Body of pancreas (tissue), 4 donors: Measurements from ENCODE around the gene MYCBPAP.

Experiments
- POLR2A ChIP-seq, 3 donors: fragments of 450-650 bp; IDR thresholded peaks; one replicate each; pipeline ENCODE4 v1.6.1; 2016; ENCODE audit warnings: antibody characterized with exemption in 3 of 3, mild to moderate bottlenecking in 2 of 3
- TF ChIP-seq, protein P1 (sequence below), 7 experiments: fragments of 450-650 bp in 4 of 7; fragments of 200-600 bp in 3 of 7; sonication (generic) in 3 of 7; IDR thresholded peaks; one replicate each; pipeline ENCODE4 v1.5.1; 2016 to 2019; ENCODE audit warnings: antibody characterized with exemption in 7 of 7

DNA sequence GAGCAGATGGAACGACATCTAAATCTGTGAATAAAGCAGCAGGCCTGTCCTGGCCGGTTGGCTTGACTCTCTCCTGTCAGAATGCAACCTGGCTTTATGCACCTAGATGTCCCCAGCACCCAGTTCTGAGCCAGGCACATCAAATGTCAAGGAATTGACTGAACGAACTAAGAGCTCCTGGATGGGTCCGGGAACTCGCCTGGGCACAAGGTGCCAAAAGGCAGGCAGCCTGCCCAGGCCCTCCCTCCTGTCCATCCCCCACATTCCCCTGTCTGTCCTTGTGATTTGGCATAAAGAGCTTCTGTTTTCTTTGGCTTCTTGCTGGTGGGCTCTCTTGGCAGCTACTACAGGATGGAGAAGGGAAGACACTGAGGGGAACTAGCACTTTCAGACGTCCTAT is 33.7 kb upstream of the MYCBPAP start:
- TF ChIP-seq, protein P1, sequence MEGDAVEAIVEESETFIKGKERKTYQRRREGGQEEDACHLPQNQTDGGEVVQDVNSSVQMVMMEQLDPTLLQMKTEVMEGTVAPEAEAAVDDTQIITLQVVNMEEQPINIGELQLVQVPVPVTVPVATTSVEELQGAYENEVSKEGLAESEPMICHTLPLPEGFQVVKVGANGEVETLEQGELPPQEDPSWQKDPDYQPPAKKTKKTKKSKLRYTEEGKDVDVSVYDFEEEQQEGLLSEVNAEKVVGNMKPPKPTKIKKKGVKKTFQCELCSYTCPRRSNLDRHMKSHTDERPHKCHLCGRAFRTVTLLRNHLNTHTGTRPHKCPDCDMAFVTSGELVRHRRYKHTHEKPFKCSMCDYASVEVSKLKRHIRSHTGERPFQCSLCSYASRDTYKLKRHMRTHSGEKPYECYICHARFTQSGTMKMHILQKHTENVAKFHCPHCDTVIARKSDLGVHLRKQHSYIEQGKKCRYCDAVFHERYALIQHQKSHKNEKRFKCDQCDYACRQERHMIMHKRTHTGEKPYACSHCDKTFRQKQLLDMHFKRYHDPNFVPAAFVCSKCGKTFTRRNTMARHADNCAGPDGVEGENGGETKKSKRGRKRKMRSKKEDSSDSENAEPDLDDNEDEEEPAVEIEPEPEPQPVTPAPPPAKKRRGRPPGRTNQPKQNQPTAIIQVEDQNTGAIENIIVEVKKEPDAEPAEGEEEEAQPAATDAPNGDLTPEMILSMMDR (IDR thresholded peaks at IDR 0.05) = no peak
- TF ChIP-seq POLR2A (IDR thresholded peaks at IDR 0.05) = no peak
